ENCODE results near the gene GABRP.

The GABRP gene

DNA sequence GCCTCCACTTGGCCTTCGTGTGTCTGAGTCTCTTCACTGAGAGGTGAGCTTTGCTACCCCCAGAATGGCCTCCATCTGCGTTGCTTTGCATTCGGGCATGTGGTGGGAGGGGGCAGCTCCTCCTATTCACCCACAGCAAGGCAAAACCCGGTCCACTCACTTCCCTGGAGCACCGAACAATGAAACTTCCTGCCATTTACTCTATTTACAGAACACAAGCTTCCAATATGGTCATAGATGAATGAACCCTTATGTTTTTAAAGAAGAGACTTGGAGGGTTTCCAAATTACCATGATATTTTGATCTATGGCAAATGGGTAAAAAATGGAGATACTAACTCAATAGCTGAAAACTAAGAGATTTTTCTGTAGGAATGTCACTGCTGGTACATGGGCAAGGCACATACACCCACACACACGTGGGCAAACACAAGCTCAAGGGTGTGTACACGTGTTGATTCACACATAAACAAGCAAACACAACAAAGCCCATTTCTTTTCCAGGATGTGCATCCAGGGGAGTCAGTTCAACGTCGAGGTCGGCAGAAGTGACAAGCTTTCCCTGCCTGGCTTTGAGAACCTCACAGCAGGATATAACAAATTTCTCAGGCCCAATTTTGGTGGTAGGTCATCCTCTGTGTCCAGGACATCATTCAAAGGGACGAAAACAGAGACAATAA, 5.2 kb downstream of the GABRP start:
- Histone ChIP-seq H3F3A (ENCODE audit: low read depth) (no peaks in the 10 kb centered on the region), H3K9me2 (replicated peaks; ENCODE audit: low read depth, low read length) (no peaks in the 10 kb centered on the region), H3K4me3 (ENCODE audit: low read length, poor library complexity, severe bottlenecking) (no peak overlapping the region), H3K79me2 (ENCODE audit: insufficient read depth, low read length) (no peaks in the 10 kb centered on the region), H4K20me1 (ENCODE audit: insufficient read depth, low read length, poor library complexity, severe bottlenecking) (no peaks in the 10 kb centered on the region), H3K27me3 (ENCODE audit: insufficient read depth, low read length, poor library complexity, severe bottlenecking) (no peaks in the 10 kb centered on the region), H3K36me3 (ENCODE audit: insufficient read depth, low read length) (no peaks in the 10 kb centered on the region), H2AFZ (ENCODE audit: low read length) (no peak overlapping the region), H3K4me1 (ENCODE audit: insufficient read depth, low read length, poor library complexity, severe bottlenecking) (no peaks in the 10 kb centered on the region), H3K9me3 (ENCODE audit: insufficient read depth, low read depth, low read length) (no peaks in the 10 kb centered on the region), H3K9ac (ENCODE audit: low read depth, low read length, poor library complexity, severe bottlenecking) (no peak overlapping the region), H3K4me2 (ENCODE audit: low read depth, low read length, poor library complexity, severe bottlenecking) (no peak overlapping the region)
- TF ChIP-seq EZH2phosphoT487 (IDR thresholded peaks at IDR 0.05; ENCODE audit: borderline replicate concordance) = no peak
- TF ChIP-seq, protein P1, sequence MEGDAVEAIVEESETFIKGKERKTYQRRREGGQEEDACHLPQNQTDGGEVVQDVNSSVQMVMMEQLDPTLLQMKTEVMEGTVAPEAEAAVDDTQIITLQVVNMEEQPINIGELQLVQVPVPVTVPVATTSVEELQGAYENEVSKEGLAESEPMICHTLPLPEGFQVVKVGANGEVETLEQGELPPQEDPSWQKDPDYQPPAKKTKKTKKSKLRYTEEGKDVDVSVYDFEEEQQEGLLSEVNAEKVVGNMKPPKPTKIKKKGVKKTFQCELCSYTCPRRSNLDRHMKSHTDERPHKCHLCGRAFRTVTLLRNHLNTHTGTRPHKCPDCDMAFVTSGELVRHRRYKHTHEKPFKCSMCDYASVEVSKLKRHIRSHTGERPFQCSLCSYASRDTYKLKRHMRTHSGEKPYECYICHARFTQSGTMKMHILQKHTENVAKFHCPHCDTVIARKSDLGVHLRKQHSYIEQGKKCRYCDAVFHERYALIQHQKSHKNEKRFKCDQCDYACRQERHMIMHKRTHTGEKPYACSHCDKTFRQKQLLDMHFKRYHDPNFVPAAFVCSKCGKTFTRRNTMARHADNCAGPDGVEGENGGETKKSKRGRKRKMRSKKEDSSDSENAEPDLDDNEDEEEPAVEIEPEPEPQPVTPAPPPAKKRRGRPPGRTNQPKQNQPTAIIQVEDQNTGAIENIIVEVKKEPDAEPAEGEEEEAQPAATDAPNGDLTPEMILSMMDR (conservative IDR thresholded peaks at IDR 0.05; ENCODE audit: low read length) = no peak

DNA sequence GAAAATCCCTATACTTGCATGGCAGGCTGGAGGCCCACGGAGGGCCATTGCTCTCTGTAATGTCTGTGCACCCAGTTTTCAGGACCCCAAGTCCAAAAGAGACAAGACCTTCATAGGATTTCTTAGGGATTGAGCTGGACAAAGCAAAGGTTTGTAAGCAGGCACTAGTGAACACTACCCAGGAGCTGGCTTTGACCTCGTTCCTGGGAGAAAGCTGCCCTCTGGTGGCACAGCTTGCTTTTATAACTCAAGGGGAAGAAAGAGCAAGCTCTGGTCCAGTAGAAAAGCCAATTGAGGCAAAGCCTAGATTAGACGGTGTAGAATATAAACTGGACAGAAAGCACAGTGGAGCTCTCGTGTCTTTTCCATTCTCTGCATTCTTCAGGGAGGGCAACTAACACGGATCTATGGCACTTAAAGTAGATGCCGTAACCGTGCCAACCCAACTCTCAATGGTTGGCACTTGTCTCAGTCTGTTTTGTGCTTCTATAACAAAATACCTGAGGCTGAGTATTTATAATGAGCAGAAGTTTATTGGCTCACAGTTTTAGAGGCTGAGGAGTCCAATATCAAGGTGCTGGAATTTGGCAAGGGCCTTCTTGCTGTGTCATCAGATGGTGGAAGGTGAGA, 7.9 kb downstream of the GABRP start:
- TF ChIP-seq, protein P1 (conservative IDR thresholded peaks at IDR 0.05; ENCODE audit: low read length) = peak; percentile 59
- no peak for TF ChIP-seq EZH2phosphoT487 (IDR thresholded peaks at IDR 0.05; ENCODE audit: borderline replicate concordance)
- Histone ChIP-seq H3K4me3 (ENCODE audit: low read length, poor library complexity, severe bottlenecking) (no peak overlapping the region), H2AFZ (ENCODE audit: low read length) (peak overlapping the region; percentile 36; the same call in 1 of the 2 replicates), H4K20me1 (ENCODE audit: insufficient read depth, low read length, poor library complexity, severe bottlenecking) (no peaks in the 10 kb centered on the region), H3K79me2 (ENCODE audit: insufficient read depth, low read length) (no peaks in the 10 kb centered on the region), H3K36me3 (ENCODE audit: insufficient read depth, low read length) (no peaks in the 10 kb centered on the region), H3K9ac (ENCODE audit: low read depth, low read length, poor library complexity, severe bottlenecking) (no peak overlapping the region), H3K4me1 (ENCODE audit: insufficient read depth, low read length, poor library complexity, severe bottlenecking) (no peaks in the 10 kb centered on the region), H3K27me3 (ENCODE audit: insufficient read depth, low read length, poor library complexity, severe bottlenecking) (no peaks in the 10 kb centered on the region), H3K4me2 (ENCODE audit: low read depth, low read length, poor library complexity, severe bottlenecking) (no peak overlapping the region), H3K9me2 (replicated peaks; ENCODE audit: low read depth, low read length) (no peaks in the 10 kb centered on the region), H3K9me3 (ENCODE audit: insufficient read depth, low read depth, low read length) (no peaks in the 10 kb centered on the region), H3F3A (ENCODE audit: low read depth) (no peaks in the 10 kb centered on the region)

DNA sequence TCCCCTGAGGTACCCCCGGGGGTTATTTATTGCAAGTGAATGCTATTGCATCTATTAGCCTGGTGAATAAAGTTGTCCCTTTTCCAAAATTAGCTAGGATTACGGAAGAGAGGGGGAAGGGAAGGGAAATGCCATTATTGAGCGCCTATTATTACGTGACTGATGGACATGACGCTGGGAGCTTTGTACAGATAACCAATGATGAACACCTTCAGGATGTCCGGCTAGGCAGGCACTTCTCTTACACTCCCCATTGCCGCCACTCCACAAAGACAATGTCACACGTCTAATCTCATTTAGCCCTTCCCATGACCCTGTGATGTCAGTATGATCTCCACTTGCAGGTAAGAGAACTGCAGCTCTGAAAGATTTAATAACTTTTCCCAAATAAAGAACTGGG, 9.4 kb downstream of the GABRP start:
- H3K36me3 ChIP-seq (ENCODE audit: insufficient read depth, low read length) = no peaks in the 10 kb centered on the region
- no peaks in the 10 kb centered on the region for H3F3A ChIP-seq (ENCODE audit: low read depth)
- H3K4me3 ChIP-seq (ENCODE audit: low read length, poor library complexity, severe bottlenecking) = no peak overlapping the region
- no peak overlapping the region for H2AFZ ChIP-seq (ENCODE audit: low read length)
- H3K27me3 ChIP-seq (ENCODE audit: insufficient read depth, low read length, poor library complexity, severe bottlenecking) = no peaks in the 10 kb centered on the region
- H3K9ac ChIP-seq (ENCODE audit: low read depth, low read length, poor library complexity, severe bottlenecking) = no peak overlapping the region
- H3K9me2 ChIP-seq (replicated peaks; ENCODE audit: low read depth, low read length) = no peaks in the 10 kb centered on the region
- TF ChIP-seq, protein P1 (conservative IDR thresholded peaks at IDR 0.05; ENCODE audit: low read length) = no peak
- no peak for TF ChIP-seq EZH2phosphoT487 (IDR thresholded peaks at IDR 0.05; ENCODE audit: borderline replicate concordance)
- no peaks in the 10 kb centered on the region for H3K79me2 ChIP-seq (ENCODE audit: insufficient read depth, low read length)
- H3K9me3 ChIP-seq (ENCODE audit: insufficient read depth, low read depth, low read length) = no peaks in the 10 kb centered on the region
- no peaks in the 10 kb centered on the region for H3K4me1 ChIP-seq (ENCODE audit: insufficient read depth, low read length, poor library complexity, severe bottlenecking)
- H4K20me1 ChIP-seq (ENCODE audit: insufficient read depth, low read length, poor library complexity, severe bottlenecking) = no peaks in the 10 kb centered on the region
- no peak overlapping the region for H3K4me2 ChIP-seq (ENCODE audit: low read depth, low read length, poor library complexity, severe bottlenecking)

Measured in Loucy (cell line).